GM12891 (cell line): ENCODE results near the gene SET.

Experiments used
- DNase-seq: peaks from one replicate; pipeline ENCODE4 v3.0.0; 2011; ENCODE audit warnings: low spot score; ENCODE audit not compliant: insufficient read length
- FAIRE-seq: peaks from 2 replicates; lab custom pipeline; 2011; peaks lifted over from hg19 to GRCh38; lab: Jason Lieb, UNC
- PAX5 ChIP-seq: IDR thresholded peaks from 2 replicates; pipeline ENCODE4 v1.6.1; 2011; ENCODE audit warnings: low read length, moderate library complexity, mild to moderate bottlenecking; ENCODE audit not compliant: insufficient read depth, severe bottlenecking
- POLR2A ChIP-seq: IDR thresholded peaks from 2 replicates; pipeline ENCODE4 v1.6.1; 2011; ENCODE audit warnings: low read depth, low read length, control low read depth
- POLR2AphosphoS5 ChIP-seq: IDR thresholded peaks from 2 replicates; pipeline ENCODE4 v1.6.1; 2011; ENCODE audit warnings: low read depth, low read length, control low read depth
- POU2F2 ChIP-seq: IDR thresholded peaks from 2 replicates; pipeline ENCODE4 v1.6.1; 2011; ENCODE audit warnings: low read depth, mild to moderate bottlenecking, control low read depth, low read length, moderate library complexity
- SPI1 ChIP-seq: IDR thresholded peaks from 2 replicates; pipeline ENCODE4 v1.6.1; 2011; ENCODE audit warnings: low read depth, low read length, control low read depth
- TAF1 ChIP-seq: IDR thresholded peaks from 2 replicates; pipeline ENCODE4 v1.6.1; 2011; ENCODE audit warnings: low read depth, low read length, control low read depth

The SET gene

GRCh38 chr9:128712451-128713410 lies 23.7 kb downstream of the SET start:
- TF ChIP-seq POLR2AphosphoS5 (no peak), SPI1 (no peak)
- DNase-seq (no peak), FAIRE-seq (no peak)

DNA sequence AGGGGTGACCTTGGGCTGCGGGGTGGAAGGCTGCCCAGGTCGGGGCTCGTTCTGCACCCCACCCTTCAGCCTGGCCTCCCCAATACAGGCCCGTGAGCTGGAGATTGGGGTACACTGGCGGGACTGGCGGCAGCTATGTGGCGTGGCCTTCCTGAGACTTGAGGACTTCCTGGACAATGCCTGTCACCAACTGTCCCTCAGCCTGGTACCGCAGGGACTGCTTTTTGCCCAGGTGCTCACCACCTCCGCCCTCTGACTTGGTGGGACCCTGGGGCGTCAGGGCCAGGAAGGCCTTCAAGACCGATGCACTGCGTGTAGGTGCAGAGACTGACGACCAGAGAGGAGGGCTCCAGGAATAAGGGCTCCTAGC lies 24.4 kb downstream of the SET start:
- no peak for FAIRE-seq
- TF ChIP-seq POLR2A: no peak
- TF ChIP-seq TAF1: no peak
- no peak for TF ChIP-seq POU2F2
- no peak for TF ChIP-seq SPI1
- TF ChIP-seq PAX5: no peak
- no peak for TF ChIP-seq POLR2AphosphoS5
- DNase-seq: no peak

DNA sequence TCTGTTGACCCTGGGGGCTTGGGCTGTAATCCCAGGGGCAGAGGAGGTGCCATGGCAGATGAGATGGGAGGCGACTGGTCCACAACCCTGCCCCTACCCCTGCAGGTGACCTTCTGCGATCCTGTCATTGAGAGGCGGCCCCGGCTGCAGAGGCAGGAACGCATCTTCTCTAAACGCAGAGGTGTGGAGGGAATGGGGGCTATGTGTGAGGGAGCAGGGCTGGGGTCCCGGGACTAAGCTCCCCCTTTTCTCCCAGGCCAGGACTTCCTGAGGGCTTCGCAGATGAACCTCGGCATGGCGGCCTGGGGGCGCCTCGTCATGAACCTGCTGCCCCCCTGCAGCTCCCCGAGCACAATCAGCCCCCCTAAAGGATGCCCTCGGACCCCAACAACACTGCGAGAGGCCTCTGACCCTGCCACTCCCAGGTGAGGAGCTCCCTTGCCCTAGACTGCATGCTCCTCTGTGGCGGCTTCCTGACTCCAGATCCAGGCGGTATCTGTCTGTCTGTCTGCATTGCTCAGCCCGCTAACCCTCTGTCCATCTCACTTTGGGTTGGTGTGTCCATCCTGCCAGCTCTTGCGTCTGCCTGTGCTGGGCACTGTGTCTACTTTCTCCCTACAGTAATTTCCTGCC lies 25.0 kb downstream of the SET start:
- FAIRE-seq: no peak
- DNase-seq: no peak
- TF ChIP-seq POLR2A: no peak
- no peak for TF ChIP-seq PAX5
- no peak for TF ChIP-seq TAF1
- TF ChIP-seq POU2F2: no peak
- no peak for TF ChIP-seq SPI1
- no peak for TF ChIP-seq POLR2AphosphoS5

DNA sequence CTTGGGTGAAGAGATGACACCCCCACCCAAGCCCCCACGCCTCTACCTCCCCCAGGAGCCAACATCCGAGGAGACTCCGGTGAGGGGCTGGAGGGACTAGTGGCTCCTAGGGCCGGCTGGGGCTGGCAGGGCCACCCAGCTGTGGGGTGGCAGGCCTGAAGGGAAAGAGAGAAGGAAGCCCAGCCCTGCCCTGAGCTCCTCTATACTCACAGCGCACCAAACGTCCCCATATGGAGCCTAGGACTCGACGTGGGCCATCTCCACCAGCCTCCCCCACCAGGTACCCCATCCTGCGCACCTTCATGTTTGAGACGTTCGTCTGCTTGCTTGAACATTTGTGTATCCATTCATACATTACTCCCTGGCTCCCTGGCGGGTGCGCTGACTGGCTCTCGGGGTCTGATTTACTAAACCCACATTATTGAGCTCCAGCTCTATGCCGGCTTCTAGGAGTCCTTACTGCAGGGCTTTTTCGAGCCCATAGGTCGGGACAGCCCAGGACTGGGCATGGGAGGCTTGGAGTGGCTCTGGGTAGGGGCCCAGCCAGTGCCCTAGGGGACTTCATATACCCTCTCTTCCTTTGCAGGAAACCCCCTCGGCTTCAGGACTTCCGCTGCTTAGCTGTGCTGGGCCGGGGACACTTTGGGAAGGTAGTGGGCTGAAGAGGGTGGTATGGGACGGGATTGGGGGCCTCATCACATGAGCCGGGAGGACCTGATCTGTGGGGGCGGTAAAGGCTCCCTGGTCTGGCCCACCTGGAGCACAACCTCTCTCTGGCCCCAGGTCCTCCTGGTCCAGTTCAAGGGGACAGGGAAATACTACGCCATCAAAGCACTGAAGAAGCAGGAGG lies 25.8 kb downstream of the SET start:
- no peak for TF ChIP-seq POLR2A
- TF ChIP-seq POU2F2: no peak
- no peak for TF ChIP-seq SPI1
- no peak for TF ChIP-seq PAX5
- TF ChIP-seq TAF1: no peak
- TF ChIP-seq POLR2AphosphoS5: no peak
- no peak for FAIRE-seq
- no peak for DNase-seq

- TF ChIP-seq POLR2AphosphoS5 (no peak), POLR2A (no peak), SPI1 (no peak), PAX5 (no peak)
- no peak for FAIRE-seq
- DNase-seq: no peak
These were observed 26.4 kb downstream of the SET start for GRCh38 chr9:128715436-128715750.

- FAIRE-seq (no peak), DNase-seq (no peak)
- TF ChIP-seq POLR2A (no peak), PAX5 (no peak), TAF1 (no peak), POU2F2 (no peak), SPI1 (no peak), POLR2AphosphoS5 (no peak)
These were observed 27.7 kb downstream of the SET start for GRCh38 chr9:128716581-128717254.

DNA sequence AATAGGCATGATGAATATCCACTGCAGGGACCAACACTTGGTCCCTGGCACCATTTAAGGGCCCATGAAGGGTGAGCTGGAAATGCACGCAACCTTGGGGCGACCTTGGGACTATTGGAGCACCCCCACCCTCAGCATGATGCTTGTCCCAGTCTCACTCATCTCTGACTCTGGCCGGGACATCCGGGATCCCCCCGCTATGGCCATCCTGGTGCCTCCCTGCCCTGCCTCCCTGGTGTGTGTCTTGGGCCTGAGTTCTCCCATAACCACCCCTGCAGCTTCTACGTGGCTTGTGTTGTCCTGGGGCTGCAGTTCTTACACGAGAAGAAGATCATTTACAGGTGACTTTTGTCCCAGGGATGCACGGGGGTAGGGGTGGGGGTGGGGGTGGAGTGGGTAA lies 29.0 kb downstream of the SET start:
- TF ChIP-seq PAX5 (no peak), POLR2AphosphoS5 (no peak), TAF1 (no peak), SPI1 (no peak), POLR2A (no peak), POU2F2 (no peak)
- no peak for FAIRE-seq

DNA sequence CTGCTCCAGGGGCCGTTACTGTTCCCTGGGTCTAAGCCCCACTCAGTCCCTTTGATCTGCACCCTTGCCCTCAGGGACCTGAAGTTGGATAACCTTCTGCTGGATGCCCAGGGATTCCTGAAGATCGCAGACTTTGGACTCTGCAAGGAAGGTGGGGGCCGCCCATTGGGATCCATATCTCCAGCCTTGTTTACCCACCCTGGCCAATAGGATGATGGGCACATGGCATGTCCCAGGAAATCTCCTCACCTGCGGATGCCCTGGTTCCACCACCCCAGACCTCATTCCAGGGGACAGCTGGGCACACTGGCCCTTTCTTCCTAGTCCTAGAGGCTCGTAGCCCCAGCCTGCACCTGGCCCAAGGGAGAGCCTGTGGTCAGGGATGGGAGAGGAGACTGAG lies 29.5 kb downstream of the SET start:
- FAIRE-seq (no peak), DNase-seq (no peak)
- TF ChIP-seq POLR2A (no peak), TAF1 (no peak), PAX5 (no peak), SPI1 (no peak), POU2F2 (no peak), POLR2AphosphoS5 (no peak)

More for the DNA sequence above, 29.0 kb downstream of the SET start:
- DNase-seq: no peak

DNA sequence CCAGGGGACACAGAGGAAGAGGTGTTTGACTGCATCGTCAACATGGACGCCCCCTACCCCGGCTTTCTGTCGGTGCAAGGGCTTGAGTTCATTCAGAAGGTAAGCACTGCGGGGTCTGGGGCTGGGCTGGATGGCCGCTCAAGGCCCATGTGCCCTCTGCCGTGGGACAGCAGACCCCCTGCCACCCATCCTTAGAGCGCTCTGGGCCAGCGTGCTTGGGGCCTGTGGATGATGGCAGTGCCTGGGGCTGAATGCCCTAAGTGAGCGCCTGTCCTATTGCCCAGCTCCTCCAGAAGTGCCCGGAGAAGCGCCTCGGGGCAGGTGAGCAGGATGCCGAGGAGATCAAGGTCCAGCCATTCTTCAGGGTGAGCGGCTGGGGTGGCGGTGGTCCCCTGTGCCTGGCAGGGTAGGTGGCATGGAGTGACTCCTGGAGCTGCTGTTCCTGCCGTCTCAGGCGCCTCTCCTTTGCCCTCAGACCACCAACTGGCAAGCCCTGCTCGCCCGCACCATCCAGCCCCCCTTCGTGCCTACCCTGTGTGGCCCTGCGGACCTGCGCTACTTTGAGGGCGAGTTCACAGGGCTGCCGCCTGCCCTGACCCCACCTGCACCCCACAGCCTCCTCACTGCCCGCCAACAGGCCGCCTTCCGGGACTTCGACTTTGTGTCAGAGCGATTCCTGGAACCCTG lies 31.0 kb downstream of the SET start:
- FAIRE-seq: no peak
- DNase-seq: no peak
- no peak for TF ChIP-seq POU2F2
- no peak for TF ChIP-seq PAX5
- TF ChIP-seq TAF1: no peak
- no peak for TF ChIP-seq POLR2AphosphoS5
- no peak for TF ChIP-seq SPI1
- no peak for TF ChIP-seq POLR2A
